ENCODE data around the gene LOC128125822.

The LOC128125822 gene

DNA sequence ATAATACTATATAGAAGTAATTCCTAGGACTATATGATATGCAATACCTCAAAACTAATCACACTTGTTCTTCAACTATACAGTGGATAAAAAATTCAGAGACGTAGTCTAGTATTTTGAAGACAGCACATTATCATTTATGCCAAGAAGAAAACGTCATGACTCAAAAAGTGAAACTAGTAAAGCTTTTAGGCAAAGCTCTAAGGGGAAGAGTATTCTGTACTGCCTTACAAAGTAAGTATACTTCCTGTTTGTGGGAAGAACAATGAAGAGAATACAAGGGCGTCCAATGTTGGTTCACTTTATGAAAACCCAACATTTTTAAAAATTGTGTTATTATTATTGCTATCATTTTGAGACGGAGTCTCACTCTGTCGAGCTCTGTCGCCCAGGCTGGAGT is 27.9 kb downstream of the LOC128125822 start:
- no peak for ATAC-seq
- peaks cover 6% of the 10 kb centered on the region; the same call in 1 of the 3 replicates for H3K4me1 Mint-ChIP-seq

More for the DNA sequence above, 27.9 kb downstream of the LOC128125822 start:
- Histone ChIP-seq H4K20me1 (replicated peaks; ENCODE audit: insufficient read depth) (no peaks in the 10 kb centered on the region), H3K4me1 (ENCODE audit: insufficient read depth) (no peaks in the 10 kb centered on the region; the same call in 1 of the 2 replicates), H3K79me2 (replicated peaks; ENCODE audit: insufficient read depth) (no peaks in the 10 kb centered on the region), H3K4me3 (no peak overlapping the region), H2AFZ (no peak overlapping the region), H3K4me2 (no peak overlapping the region), H3K9me2 (ENCODE audit: insufficient read depth) (no peaks in the 10 kb centered on the region), H3F3A (replicated peaks; ENCODE audit: low read depth) (no peaks in the 10 kb centered on the region), H3K36me3 (ENCODE audit: insufficient read depth) (no peaks in the 10 kb centered on the region), H3K27ac (ENCODE audit: low read depth) (no peak overlapping the region), H3K27me3 (ENCODE audit: insufficient read depth) (no peaks in the 10 kb centered on the region)
- Mint-ChIP-seq H3K27me3 (ENCODE audit: insufficient read depth, low read depth, poor library complexity) (no peaks in the 10 kb centered on the region), H3K36me3 (ENCODE audit: low read depth) (no peaks in the 10 kb centered on the region), H3K9me3 (no peaks in the 10 kb centered on the region), H3K4me3 (no peak overlapping the region), H3K27ac (no peak overlapping the region)
- TF ChIP-seq EZH2phosphoT487 (IDR thresholded peaks at IDR 0.05; ENCODE audit: unreplicated experiment), result no peak
- TF ChIP-seq, protein P1, sequence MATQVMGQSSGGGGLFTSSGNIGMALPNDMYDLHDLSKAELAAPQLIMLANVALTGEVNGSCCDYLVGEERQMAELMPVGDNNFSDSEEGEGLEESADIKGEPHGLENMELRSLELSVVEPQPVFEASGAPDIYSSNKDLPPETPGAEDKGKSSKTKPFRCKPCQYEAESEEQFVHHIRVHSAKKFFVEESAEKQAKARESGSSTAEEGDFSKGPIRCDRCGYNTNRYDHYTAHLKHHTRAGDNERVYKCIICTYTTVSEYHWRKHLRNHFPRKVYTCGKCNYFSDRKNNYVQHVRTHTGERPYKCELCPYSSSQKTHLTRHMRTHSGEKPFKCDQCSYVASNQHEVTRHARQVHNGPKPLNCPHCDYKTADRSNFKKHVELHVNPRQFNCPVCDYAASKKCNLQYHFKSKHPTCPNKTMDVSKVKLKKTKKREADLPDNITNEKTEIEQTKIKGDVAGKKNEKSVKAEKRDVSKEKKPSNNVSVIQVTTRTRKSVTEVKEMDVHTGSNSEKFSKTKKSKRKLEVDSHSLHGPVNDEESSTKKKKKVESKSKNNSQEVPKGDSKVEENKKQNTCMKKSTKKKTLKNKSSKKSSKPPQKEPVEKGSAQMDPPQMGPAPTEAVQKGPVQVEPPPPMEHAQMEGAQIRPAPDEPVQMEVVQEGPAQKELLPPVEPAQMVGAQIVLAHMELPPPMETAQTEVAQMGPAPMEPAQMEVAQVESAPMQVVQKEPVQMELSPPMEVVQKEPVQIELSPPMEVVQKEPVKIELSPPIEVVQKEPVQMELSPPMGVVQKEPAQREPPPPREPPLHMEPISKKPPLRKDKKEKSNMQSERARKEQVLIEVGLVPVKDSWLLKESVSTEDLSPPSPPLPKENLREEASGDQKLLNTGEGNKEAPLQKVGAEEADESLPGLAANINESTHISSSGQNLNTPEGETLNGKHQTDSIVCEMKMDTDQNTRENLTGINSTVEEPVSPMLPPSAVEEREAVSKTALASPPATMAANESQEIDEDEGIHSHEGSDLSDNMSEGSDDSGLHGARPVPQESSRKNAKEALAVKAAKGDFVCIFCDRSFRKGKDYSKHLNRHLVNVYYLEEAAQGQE (IDR thresholded peaks at IDR 0.05; ENCODE audit: unreplicated experiment), result no peak
- no peak for TF ChIP-seq ETS1 (IDR thresholded peaks at IDR 0.05)
- no peak for TF ChIP-seq EZH2 (IDR thresholded peaks at IDR 0.05; ENCODE audit: low read depth, unreplicated experiment)
- TF ChIP-seq NANOG (IDR thresholded peaks at IDR 0.05; ENCODE audit: borderline replicate concordance), result no peak
- no peak for TF ChIP-seq ZNF331 (CRISPR knock-in tag; IDR thresholded peaks at IDR 0.05; ENCODE audit: low read depth)
- TF ChIP-seq, protein P2, sequence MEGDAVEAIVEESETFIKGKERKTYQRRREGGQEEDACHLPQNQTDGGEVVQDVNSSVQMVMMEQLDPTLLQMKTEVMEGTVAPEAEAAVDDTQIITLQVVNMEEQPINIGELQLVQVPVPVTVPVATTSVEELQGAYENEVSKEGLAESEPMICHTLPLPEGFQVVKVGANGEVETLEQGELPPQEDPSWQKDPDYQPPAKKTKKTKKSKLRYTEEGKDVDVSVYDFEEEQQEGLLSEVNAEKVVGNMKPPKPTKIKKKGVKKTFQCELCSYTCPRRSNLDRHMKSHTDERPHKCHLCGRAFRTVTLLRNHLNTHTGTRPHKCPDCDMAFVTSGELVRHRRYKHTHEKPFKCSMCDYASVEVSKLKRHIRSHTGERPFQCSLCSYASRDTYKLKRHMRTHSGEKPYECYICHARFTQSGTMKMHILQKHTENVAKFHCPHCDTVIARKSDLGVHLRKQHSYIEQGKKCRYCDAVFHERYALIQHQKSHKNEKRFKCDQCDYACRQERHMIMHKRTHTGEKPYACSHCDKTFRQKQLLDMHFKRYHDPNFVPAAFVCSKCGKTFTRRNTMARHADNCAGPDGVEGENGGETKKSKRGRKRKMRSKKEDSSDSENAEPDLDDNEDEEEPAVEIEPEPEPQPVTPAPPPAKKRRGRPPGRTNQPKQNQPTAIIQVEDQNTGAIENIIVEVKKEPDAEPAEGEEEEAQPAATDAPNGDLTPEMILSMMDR (conservative IDR thresholded peaks at IDR 0.05; ENCODE audit: low read depth in 2 of 2), result no peak
- TF ChIP-seq JUNB (IDR thresholded peaks at IDR 0.05; ENCODE audit: unreplicated experiment), result no peak
- no peak for TF ChIP-seq STAT1 (IDR thresholded peaks at IDR 0.05; ENCODE audit: unreplicated experiment)
- no peak for TF ChIP-seq ZNF462 (CRISPR knock-in tag; IDR thresholded peaks at IDR 0.05)
- TF ChIP-seq POLR2AphosphoS5 (IDR thresholded peaks at IDR 0.05; ENCODE audit: low read depth), result no peak
- no peak for TF ChIP-seq CREB1 (CRISPR knock-in tag; IDR thresholded peaks at IDR 0.05; ENCODE audit: low read depth)
- no peak for TF ChIP-seq ZNF114 (CRISPR knock-in tag; IDR thresholded peaks at IDR 0.05)
- DNase-seq (ENCODE audit: low spot score), result no peak

Data from GM23338 (cell line).